PC-9 (cell line): Measurements from ENCODE around the gene CBR1. TPM values are rescaled to one million over a fixed set of nuclear protein-coding genes. Genes with fewer than 3 reads are reported as not detected.

Experiments used
- BruUV-seq: library from RNA; stranded (reverse); fragments of 400-500 nt; replicated peaks from 2 replicates; lab custom pipeline; 2021; lab: Mats Ljungman, UMichigan
- CTCF ChIA-PET: fragments of 300-600 bp; sonication (Branson Sonifier 250); formaldehyde crosslinking; loops from one replicate; lab custom pipeline; 2022; ENCODE audit warnings: antibody characterized with exemption; lab: Charles Lee
- POLR2A ChIA-PET: fragments of 300-600 bp; sonication (Branson Sonifier 250); formaldehyde crosslinking; loops from one replicate; lab custom pipeline; 2022; ENCODE audit warnings: antibody characterized with exemption; ENCODE audit not compliant: unreplicated experiment; lab: Charles Lee
- DNase-seq, 2 experiments: peaks; one replicate each; pipeline versions ENCODE4 v3.0.0 to v3.0.0-alpha.2; 2015 to 2022; ENCODE audit warnings: mixed read lengths in 1 of 2
- H2AFZ ChIP-seq: fragments of 200-600 bp; sonication (generic); 2 replicates; pipeline ENCODE4 v1.8.1; 2017; ENCODE audit warnings: antibody characterized with exemption
- H3F3A ChIP-seq: fragments of 200-600 bp; sonication (generic); 2 replicates; pipeline ENCODE4 v1.8.1; 2017; ENCODE audit warnings: antibody characterized with exemption, mild to moderate bottlenecking, low read depth; ENCODE audit not compliant: insufficient read depth
- H3K27ac ChIP-seq: fragments of 200-600 bp; sonication (generic); 2 replicates; pipeline ENCODE4 v1.6.1; 2016; ENCODE audit warnings: mixed run types
- H3K27me3 ChIP-seq: fragments of 200-600 bp; sonication (generic); 2 replicates; pipeline ENCODE4 v1.6.1; 2016; ENCODE audit warnings: low read depth, mixed run types; ENCODE audit not compliant: insufficient read depth
- H3K36me3 ChIP-seq: fragments of 200-600 bp; sonication (generic); 2 replicates; pipeline ENCODE4 v1.6.1; 2016; ENCODE audit warnings: low read depth, mixed run types
- H3K4me1 ChIP-seq: fragments of 200-600 bp; sonication (generic); replicated peaks from 2 replicates; pipeline ENCODE4 v1.6.1; 2016; ENCODE audit warnings: mixed run types; ENCODE audit not compliant: insufficient read depth
- H3K4me2 ChIP-seq: fragments of 200-600 bp; sonication (generic); 2 replicates; pipeline ENCODE4 v1.6.1; 2017; ENCODE audit warnings: mixed run types
- H3K4me3 ChIP-seq: fragments of 200-600 bp; sonication (generic); 2 replicates; pipeline ENCODE4 v1.6.1; 2016; ENCODE audit warnings: mixed run types
- H3K79me2 ChIP-seq: fragments of 200-600 bp; sonication (generic); 2 replicates; pipeline ENCODE4 v1.6.1; 2017; ENCODE audit warnings: low read depth, mixed run types
- H3K9me2 ChIP-seq: fragments of 200-600 bp; sonication (generic); 2 replicates; pipeline ENCODE4 v1.8.1; 2017; ENCODE audit warnings: mild to moderate bottlenecking; ENCODE audit not compliant: insufficient read depth
- H3K9me3 ChIP-seq: fragments of 200-600 bp; sonication (generic); 2 replicates; pipeline ENCODE4 v1.8.1; 2016; ENCODE audit warnings: low read depth; ENCODE audit not compliant: insufficient read depth
- H4K20me1 ChIP-seq: fragments of 200-600 bp; sonication (generic); 2 replicates; pipeline ENCODE4 v1.8.1; 2017; ENCODE audit not compliant: insufficient read depth
- EZH2 ChIP-seq: fragments of 200-600 bp; sonication (generic); IDR thresholded peaks from 2 replicates; pipeline ENCODE4 v1.8.0; 2017; ENCODE audit warnings: antibody characterized with exemption, low read depth
- intact Hi-C: fragments of 100-400 bp; cut with micrococcal nuclease; formaldehyde crosslinking; loops from one replicate; pipeline ENCODE4 v1.10.0; 2022; ENCODE audit not compliant: unreplicated experiment
- total RNA-seq: library from RNA; stranded (reverse); gene quantifications from 2 replicates; pipeline ENCODE4 v1.2.3, GENCODE V29; 2021
- TF ChIP-seq, protein P1 (sequence below): fragments of 200-600 bp; sonication (generic); conservative IDR thresholded peaks from 2 replicates; pipeline ENCODE4 v1.6.1; 2017; ENCODE audit warnings: mixed run types, antibody characterized with exemption, mild to moderate bottlenecking, moderate library complexity

Gene CBR1
- total RNA-seq, 1 experiment from 2014 or later, result 80.2 TPM

- no peak for TF ChIP-seq EZH2
- TF ChIP-seq, protein P1, sequence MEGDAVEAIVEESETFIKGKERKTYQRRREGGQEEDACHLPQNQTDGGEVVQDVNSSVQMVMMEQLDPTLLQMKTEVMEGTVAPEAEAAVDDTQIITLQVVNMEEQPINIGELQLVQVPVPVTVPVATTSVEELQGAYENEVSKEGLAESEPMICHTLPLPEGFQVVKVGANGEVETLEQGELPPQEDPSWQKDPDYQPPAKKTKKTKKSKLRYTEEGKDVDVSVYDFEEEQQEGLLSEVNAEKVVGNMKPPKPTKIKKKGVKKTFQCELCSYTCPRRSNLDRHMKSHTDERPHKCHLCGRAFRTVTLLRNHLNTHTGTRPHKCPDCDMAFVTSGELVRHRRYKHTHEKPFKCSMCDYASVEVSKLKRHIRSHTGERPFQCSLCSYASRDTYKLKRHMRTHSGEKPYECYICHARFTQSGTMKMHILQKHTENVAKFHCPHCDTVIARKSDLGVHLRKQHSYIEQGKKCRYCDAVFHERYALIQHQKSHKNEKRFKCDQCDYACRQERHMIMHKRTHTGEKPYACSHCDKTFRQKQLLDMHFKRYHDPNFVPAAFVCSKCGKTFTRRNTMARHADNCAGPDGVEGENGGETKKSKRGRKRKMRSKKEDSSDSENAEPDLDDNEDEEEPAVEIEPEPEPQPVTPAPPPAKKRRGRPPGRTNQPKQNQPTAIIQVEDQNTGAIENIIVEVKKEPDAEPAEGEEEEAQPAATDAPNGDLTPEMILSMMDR, result no peak
- BruUV-seq, result no TSS peak
- Histone ChIP-seq H3K4me3 (no peak overlapping the region), H3K4me2 (no peak overlapping the region), H3K79me2 (no peaks in the 10 kb centered on the region), H3F3A (no peaks in the 10 kb centered on the region), H3K27me3 (no peaks in the 10 kb centered on the region), H2AFZ (no peak overlapping the region), H3K9me3 (no peaks in the 10 kb centered on the region), H3K4me1 (peaks cover 6% of the 10 kb centered on the region; the same call in 1 of the 2 replicates), H4K20me1 (no peaks in the 10 kb centered on the region), H3K36me3 (no peaks in the 10 kb centered on the region), H3K9me2 (no peaks in the 10 kb centered on the region), H3K27ac (no peak overlapping the region)
- ChIA-PET CTCF (no interaction called here), POLR2A (no interaction called here)
- intact Hi-C loops, result loop anchor here (5.0 kb wide), 1 partner anchor 168 kb away; no protein-coding TSS in a partner anchor
- no peak for DNase-seq
Measured at GRCh38 chr21:36109868-36110267, 40.0 kb downstream of the CBR1 start.

DNA sequence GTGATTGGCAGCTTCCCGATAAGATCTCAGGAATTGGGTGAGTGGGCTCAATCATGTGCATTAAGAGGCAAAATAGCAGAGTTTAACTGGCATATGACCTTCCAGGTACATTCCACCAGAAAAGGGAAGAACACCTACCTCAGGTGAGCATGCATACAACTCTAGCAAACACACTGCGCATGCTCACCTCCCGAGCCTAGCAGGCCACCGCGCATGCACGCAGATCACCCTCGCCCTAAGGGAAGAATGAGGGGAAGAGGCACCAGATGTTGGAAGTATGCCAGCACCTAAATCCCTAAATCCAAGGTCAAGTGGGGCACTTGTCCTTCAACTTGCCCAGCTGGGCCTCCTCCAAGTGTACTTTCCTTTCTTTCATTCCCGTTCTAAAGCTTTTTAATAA is 41.4 kb downstream of the CBR1 start:
- ChIA-PET POLR2A (no interaction called here), CTCF (no interaction called here)
- Histone ChIP-seq H3K36me3 (no peaks in the 10 kb centered on the region), H3F3A (no peaks in the 10 kb centered on the region), H3K4me1 (peaks cover 6% of the 10 kb centered on the region; the same call in 1 of the 2 replicates), H3K4me3 (no peak overlapping the region), H3K9me3 (no peaks in the 10 kb centered on the region), H4K20me1 (no peaks in the 10 kb centered on the region), H3K4me2 (no peak overlapping the region), H3K9me2 (no peaks in the 10 kb centered on the region), H3K79me2 (no peaks in the 10 kb centered on the region), H3K27ac (no peak overlapping the region), H2AFZ (no peak overlapping the region), H3K27me3 (no peaks in the 10 kb centered on the region)
- intact Hi-C loops, result loop anchor here (5.0 kb wide), 1 partner anchor 169 kb away; no protein-coding TSS in a partner anchor
- no TSS peak for BruUV-seq
- no peak for DNase-seq
- no peak for TF ChIP-seq EZH2
- TF ChIP-seq, protein P1, result no peak

GRCh38 chr21:36113647-36114428 is 44.0 kb downstream of the CBR1 start:
- Histone ChIP-seq H3K27ac (peak overlapping the region; percentile 63), H3K4me2 (peak overlapping the region; percentile 100), H3K9me2 (no peaks in the 10 kb centered on the region), H3K36me3 (no peaks in the 10 kb centered on the region), H3F3A (peaks cover 6% of the 10 kb centered on the region; the same call in 1 of the 2 replicates), H3K27me3 (no peaks in the 10 kb centered on the region), H3K79me2 (no peaks in the 10 kb centered on the region), H4K20me1 (no peaks in the 10 kb centered on the region), H3K9me3 (no peaks in the 10 kb centered on the region), H3K4me3 (peak overlapping the region; percentile 63; the same call in 1 of the 2 replicates), H3K4me1 (peaks cover 6% of the 10 kb centered on the region; the same call in 1 of the 2 replicates), H2AFZ (peak overlapping the region; percentile 97)
- ChIA-PET POLR2A (interaction anchor here (0.7 kb wide), 2 partner anchors 44 to 927 kb away, joined by 3 to 8 read pairs; no protein-coding TSS in a partner anchor), CTCF (interaction anchor here (0.6 to 0.7 kb wide), 4 partner anchors 10 to 908 kb away, joined by 3 to 6 read pairs (median 3); no protein-coding TSS in a partner anchor)
- intact Hi-C loops, result loop anchor here (1.0 to 5.0 kb wide), 3 partner anchors 54 to 172 kb away; partner anchors contain the start of gene SETD4
- DNase-seq, result peak; percentile 67
- TF ChIP-seq, protein P1, result no peak
- no peak for TF ChIP-seq EZH2
- no TSS peak for BruUV-seq
